WTC11 (cell line): ENCODE measurements around the gene WLS.

Experiments
- ZNF138 ChIP-seq: sonication (generic); formaldehyde crosslinking; conservative IDR thresholded peaks from 2 replicates; pipeline ENCODE4 v1.8.1; 2022; ENCODE audit warnings: mild to moderate bottlenecking, moderate library complexity, missing genetic modification reagents
- TF ChIP-seq, protein P1 (sequence below): fragments of 200-600 bp; IDR thresholded peaks from 2 replicates; pipeline ENCODE4 v1.8.0; 2022; ENCODE audit warnings: antibody characterized with exemption
- TF ChIP-seq, protein P2 (sequence below): sonication (generic); formaldehyde crosslinking; IDR thresholded peaks from 2 replicates; pipeline ENCODE4 v1.8.0; 2022; ENCODE audit warnings: mild to moderate bottlenecking, missing genetic modification reagents
- TF ChIP-seq, protein P3 (sequence below): sonication (generic); formaldehyde crosslinking; conservative IDR thresholded peaks from 2 replicates; pipeline ENCODE4 v1.8.1; 2022; ENCODE audit warnings: mild to moderate bottlenecking, missing genetic modification reagents
- TF ChIP-seq, protein P4 (sequence below): sonication (generic); formaldehyde crosslinking; IDR thresholded peaks from 2 replicates; pipeline ENCODE4 v1.8.1; 2023; ENCODE audit warnings: mild to moderate bottlenecking, missing genetic modification reagents

DNA sequence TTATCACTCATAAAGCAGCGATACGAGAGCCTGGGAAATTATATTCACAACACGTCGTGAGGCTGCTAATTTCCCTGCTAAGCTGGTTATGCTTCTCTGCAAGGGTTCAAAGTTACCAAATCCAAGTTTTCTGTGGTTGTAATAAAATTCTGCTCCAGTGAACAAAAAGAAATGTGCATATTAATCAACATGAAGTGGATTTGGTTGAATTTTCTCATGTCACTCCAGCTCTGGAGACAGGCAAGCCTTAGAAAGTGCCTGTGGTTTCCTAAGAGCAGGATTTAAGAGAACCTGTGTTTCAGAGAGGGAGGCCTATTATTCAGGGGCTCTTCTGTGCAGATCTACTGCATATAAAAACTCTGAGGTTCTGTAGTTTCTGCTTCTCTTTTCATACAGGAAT, 87.5 kb downstream of the WLS start:
- TF ChIP-seq, protein P1, sequence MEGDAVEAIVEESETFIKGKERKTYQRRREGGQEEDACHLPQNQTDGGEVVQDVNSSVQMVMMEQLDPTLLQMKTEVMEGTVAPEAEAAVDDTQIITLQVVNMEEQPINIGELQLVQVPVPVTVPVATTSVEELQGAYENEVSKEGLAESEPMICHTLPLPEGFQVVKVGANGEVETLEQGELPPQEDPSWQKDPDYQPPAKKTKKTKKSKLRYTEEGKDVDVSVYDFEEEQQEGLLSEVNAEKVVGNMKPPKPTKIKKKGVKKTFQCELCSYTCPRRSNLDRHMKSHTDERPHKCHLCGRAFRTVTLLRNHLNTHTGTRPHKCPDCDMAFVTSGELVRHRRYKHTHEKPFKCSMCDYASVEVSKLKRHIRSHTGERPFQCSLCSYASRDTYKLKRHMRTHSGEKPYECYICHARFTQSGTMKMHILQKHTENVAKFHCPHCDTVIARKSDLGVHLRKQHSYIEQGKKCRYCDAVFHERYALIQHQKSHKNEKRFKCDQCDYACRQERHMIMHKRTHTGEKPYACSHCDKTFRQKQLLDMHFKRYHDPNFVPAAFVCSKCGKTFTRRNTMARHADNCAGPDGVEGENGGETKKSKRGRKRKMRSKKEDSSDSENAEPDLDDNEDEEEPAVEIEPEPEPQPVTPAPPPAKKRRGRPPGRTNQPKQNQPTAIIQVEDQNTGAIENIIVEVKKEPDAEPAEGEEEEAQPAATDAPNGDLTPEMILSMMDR: no peak
- TF ChIP-seq, protein P2, sequence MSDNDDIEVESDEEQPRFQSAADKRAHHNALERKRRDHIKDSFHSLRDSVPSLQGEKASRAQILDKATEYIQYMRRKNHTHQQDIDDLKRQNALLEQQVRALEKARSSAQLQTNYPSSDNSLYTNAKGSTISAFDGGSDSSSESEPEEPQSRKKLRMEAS: no peak
- TF ChIP-seq, protein P3, sequence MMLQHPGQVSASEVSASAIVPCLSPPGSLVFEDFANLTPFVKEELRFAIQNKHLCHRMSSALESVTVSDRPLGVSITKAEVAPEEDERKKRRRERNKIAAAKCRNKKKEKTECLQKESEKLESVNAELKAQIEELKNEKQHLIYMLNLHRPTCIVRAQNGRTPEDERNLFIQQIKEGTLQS: no peak
- TF ChIP-seq, protein P4, sequence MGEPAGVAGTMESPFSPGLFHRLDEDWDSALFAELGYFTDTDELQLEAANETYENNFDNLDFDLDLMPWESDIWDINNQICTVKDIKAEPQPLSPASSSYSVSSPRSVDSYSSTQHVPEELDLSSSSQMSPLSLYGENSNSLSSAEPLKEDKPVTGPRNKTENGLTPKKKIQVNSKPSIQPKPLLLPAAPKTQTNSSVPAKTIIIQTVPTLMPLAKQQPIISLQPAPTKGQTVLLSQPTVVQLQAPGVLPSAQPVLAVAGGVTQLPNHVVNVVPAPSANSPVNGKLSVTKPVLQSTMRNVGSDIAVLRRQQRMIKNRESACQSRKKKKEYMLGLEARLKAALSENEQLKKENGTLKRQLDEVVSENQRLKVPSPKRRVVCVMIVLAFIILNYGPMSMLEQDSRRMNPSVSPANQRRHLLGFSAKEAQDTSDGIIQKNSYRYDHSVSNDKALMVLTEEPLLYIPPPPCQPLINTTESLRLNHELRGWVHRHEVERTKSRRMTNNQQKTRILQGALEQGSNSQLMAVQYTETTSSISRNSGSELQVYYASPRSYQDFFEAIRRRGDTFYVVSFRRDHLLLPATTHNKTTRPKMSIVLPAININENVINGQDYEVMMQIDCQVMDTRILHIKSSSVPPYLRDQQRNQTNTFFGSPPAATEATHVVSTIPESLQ: no peak
- TF ChIP-seq ZNF138 (CRISPR knock-in tag): no peak
